ENCODE measurements around the gene PCNT.
A peak's percentile ranks its signal among the peaks of the same experiment; 100 is the strongest.
"Not testable (repeated sequence)": the region's sequence is repeated elsewhere in the genome, so short reads cannot be mapped to it uniquely, and the experiment has no call there.

PCNT gene

DNA sequence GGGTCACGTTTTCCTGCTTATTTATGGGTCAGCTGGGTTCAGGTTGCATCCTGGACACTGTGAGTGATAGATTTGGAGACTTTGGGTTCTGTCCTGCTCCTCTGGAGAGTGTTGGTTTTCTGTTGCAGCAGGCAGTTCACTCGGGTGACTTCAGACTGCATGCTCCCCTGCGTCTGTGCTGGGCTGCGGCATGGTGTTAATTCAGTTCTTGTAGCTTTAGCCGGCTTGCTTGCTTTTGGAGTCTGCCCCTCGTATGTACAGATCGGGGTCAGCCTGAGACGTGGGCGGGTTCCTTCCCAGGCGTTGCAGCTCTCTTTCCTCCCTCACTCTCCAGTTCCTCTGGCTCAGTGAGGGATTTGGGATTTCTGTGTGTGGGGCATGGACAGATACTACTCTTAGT is 38.0 kb downstream of the PCNT start:
- DNase-seq (ENCODE audit: low read depth in 2 of 2): no peak

DNA sequence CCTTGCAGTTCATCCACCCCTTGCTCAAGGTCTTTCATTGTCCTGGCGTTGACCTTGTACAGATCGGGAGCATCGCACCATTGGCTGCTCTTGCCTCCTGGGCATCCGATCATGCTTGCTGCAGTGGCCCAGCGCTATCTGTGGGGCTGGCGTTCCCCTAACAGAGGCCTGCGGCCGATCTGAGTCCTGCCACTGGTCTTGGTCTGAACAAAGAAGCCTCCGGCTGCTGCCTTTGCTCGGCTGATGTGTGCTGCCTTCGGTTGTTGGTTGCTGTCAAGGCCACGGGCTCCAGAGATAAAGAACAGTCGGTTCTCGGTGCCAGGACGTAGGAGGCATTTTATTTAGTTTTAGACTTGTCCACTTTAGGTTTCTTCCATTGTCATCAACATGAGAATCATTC is 39.0 kb downstream of the PCNT start:
- no peak for DNase-seq (ENCODE audit: low read depth in 2 of 2)

DNA sequence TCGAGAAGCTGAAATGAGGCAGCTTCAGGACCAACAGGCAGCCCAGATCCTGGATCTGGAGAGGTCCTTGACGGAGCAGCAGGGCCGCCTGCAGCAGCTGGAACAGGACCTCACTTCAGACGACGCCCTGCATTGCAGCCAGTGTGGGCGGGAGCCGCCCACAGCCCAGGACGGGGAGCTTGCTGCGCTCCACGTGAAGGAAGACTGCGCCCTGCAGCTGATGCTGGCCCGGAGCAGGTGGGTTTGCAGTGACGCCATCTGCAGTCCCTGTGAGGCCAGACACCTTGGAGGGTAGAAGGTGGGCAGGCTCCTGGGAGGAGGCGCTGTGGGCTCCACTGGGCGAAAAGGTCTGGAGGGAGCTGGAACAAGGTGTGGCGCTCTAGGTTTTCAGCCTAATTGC is 39.7 kb downstream of the PCNT start:
- no peak for DNase-seq (ENCODE audit: low read depth in 2 of 2)

DNA sequence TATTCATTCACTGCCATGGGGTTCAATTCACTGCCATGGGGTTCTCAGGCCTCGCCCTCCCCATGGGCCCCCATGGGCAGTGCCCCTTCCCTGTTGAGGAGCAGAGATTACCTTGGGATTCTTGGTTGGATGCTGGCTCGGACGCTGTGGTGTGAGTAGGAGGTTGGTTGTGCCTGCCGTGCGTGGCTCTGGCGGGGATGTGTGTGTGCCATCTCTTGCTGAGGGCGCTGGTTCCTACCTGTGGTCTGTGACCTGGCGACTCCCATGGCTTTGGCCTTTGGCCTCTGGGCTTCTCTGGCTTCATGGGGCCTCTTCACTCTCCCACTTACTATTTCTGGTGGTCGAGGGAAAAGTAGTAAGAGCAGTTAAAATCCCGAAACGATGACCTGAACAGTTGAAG is 42.1 kb downstream of the PCNT start:
- no peak for DNase-seq (ENCODE audit: low read depth in 2 of 2)

DNA sequence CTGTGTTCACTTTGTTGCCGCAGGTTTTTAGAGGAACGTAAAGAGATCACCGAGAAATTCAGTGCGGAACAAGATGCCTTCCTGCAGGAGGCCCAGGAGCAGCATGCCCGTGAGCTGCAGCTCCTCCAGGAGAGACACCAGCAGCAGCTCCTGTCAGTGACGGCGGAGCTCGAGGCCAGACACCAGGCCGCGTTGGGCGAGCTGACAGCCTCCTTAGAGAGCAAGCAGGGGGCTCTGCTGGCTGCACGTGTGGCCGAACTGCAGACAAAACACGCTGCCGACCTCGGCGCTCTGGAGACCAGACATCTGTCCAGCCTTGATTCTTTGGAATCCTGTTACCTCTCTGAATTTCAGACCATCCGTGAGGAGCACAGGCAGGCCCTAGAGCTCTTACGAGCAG is 42.6 kb downstream of the PCNT start:
- DNase-seq (ENCODE audit: low read depth in 2 of 2): no peak

DNA sequence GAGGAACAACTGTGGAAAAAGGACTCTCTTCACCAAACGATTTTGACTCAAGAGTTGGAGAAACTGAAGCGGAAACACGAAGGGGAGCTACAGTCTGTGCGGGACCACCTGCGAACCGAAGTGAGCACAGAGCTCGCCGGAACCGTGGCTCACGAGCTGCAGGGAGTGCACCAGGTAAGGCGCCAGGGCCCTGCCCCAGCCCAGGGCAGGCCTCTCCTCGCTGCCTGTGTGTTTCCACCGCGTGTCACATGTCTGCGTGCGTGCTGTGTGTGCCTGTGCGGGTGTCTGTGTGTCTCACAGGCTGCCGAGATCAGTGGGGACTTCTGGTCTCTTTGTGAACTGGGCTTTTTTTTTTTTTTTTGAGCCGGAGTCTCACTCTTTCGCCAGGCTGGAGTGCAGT is 43.0 kb downstream of the PCNT start:
- DNase-seq (ENCODE audit: low read depth in 2 of 2): no peak

DNA sequence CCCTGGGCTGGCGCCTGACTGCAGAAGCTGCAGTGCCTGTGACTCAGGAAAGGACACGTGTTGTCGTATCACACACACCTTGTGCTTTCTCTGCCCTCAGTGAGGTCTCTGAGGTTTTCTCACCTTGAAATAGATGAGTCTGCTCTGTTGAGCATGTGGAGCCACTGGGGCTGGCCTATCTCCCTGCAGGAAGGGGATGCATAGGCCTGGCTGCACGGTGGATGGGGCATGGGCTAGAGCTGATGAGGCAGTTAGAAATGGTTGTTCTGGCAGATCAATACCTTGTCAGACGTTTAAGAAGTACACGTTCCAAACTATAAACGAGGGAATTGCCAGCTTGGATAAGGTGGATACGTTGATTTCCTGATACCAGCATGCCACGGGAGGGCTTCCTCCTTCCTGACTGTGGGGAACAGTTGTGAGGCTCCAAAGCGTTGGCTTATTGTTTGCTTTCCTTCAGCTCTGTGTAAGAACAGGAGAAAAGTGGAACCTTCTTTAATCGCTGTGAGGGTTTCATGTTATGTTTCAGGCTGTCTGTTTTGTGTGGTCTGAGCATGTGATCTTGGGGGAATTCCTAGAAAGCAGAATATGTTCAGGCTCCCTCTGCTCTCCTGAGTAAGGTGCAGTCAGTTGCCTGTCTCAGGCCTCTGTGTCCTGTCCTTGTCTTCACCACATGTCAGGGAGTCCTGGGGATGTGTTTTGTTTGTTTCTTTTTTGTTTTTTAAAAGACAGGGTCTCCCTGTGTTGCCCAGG is 44.8 kb downstream of the PCNT start:
- peak; percentile 6 to 9 for DNase-seq (ENCODE audit: low read depth in 2 of 2)

DNA sequence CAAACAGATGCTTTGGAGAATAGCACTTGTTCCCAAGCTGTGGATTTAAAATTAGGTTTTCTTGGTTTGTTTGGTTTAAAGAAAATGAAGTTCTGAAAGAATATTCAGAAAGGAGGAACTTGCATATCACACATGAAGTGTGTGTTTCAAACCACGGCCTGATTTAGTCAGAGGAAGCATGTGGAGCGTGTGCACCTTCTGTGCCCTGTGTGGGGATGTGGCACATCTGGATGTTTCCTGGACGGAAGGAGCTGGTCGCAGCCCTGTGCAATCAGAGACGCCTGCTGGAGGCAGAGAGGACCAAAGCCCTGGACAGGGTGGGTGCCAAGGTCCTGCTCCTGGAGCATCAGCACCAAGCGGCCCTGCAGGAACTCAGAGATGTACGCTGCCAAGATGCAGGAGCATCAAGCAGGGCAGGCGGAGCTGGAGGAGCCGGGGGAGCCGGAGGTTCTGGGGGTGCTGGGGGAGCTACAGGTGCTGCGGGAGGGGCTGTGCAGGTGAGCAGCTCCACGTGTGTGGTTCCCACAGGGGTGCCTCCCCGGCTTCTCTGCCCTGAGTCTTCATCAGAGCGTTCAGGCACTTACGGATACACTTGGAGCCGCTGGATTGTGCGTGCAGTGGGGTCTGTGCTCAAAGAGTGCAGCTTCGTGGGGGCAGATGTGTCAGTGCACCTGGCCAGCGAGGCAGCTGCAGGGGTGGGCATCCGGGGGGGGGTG is 45.7 kb downstream of the PCNT start:
- no peak for DNase-seq (ENCODE audit: low read depth in 2 of 2)

DNA sequence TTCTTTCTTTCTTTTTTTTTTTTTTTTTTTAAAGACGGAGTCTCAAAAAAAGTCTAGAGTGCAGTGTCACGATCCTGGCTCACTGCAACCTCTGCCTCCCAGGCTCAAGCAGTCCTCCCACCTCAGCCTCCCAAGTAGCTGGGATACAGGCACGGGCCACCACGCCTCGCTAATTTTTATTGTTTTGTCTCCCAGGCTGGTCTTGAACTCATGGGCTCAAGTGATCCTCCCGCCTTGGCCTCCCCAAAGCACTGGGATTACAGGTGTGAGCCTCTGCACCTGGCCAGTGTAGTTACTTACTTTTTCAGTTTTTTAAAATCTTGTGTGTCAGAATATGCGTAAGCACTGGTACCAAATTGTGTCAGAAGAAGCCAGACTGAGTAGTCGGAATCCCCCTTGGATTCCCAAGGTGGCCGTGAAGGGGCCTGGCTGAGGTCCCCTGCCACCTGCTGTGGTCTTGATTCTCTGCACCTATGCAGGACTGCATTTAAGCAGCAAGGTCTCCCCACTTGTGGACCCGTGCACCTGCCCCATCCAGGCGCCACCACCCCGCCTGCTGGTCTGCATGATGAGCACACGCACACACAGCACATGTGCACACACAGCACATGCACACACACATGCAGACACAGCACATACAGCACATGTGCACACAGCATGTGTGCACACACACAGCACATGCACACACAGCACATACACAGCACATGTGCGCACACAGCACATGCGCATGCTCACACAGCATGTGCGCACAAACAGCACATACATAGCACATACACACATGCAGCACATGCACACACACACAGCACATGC is 47.5 kb downstream of the PCNT start:
- no peak for DNase-seq (ENCODE audit: low read depth in 2 of 2)

DNA sequence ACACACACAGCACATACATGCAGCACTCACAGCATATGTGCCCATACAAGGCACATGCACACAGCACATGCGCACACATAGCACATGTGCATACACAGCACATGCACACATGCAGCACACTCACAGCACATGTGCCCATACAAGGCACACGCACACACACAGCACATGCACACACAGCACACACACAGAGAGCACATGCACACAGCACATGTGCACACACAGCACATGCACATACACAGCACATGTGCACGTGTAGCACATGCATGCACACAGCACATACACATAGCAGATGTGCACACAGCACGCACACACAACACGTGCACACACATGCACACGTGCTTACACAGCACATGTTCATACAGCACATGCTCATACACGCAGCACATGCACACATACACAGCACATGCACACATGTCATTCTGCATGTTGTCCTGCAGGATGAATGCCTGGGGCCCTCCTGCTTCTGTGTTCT is 48.1 kb downstream of the PCNT start:
- DNase-seq (ENCODE audit: low read depth in 2 of 2): no peak

DNA sequence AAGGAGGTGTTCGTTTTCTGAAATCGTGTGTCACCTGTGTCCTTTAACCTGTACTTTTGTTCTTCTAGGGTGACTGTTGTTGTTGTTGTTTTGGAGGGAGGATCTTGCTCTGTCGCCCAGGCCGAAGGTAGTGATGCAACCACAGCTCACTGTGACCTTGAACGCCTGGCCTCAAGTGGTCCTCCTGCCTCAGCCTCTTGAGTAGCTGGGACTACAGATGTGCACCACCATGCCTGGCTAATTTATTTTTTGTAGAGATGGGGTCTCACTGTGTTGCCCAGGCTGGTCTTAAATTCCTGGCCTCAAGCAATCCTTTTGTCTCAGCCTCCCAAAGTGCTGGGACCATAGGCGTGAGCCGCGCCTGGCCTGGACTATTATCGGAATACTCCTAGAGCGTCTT is 49.0 kb downstream of the PCNT start:
- DNase-seq (ENCODE audit: low read depth in 2 of 2): not testable (repeated sequence)

DNA sequence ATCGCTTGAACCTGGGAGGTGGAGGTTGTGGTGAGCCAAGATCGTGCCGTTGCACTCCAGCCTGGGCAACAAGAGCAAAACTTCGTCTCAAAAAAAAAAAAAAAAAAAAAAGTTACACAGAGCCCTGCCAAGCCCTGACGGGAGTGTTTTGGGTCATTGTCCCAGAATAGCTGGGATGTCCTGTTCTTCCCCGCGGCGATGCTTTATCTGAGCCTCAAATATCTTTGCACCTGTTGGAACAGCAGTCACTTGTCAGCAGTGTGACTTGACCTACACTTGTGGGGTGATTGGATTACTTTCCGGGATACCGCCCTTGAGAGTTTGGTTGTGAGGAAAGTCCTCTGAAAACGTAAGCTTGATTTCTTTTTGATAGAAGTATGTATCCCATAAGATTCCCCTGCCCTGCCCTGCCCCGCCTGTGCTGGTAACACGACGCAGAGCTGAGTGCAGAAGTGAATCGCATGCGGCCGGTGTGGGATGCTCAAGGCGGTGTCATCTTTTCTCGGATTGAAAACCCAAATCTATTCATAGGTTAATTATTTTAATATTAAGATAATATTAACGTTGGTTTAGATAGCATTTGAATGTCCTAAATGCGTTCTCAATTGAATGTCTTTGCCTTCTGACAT is 50.9 kb downstream of the PCNT start:
- no peak for DNase-seq (ENCODE audit: low read depth in 2 of 2)

DNA sequence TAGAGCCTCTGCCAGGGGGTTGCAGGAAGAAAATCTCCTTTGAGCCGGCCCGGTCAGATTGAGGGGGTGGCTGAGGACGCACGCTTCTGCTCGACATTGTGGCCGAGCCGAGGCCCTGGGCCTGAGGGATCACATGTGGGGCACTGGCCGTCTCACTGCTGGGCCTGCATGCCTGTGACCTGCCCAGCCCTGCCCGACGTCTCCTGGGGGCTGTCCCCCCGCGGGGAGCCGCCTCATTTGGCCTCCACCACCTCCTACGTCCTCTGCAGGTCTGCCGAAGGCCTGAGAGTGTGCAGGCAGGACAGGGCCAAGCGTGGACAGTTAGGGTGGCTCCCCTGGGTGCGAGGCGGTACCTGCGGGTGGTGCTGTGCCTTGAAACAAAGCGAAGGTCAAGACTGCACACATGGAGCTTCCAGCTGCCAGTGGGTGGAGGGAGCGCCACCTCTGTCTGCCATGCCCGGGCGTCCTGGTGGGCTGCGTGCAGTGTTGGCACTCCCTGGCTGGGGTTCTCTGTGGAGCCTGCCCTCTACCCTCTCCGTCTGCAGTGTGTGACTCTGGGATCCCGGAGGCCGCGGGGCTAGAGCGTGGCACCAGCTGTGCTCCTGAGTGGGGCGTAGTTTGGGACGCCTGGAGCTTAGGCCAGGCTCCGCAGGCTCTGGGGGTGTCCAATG is 51.7 kb downstream of the PCNT start:
- no peak for DNase-seq (ENCODE audit: low read depth in 2 of 2)

DNA sequence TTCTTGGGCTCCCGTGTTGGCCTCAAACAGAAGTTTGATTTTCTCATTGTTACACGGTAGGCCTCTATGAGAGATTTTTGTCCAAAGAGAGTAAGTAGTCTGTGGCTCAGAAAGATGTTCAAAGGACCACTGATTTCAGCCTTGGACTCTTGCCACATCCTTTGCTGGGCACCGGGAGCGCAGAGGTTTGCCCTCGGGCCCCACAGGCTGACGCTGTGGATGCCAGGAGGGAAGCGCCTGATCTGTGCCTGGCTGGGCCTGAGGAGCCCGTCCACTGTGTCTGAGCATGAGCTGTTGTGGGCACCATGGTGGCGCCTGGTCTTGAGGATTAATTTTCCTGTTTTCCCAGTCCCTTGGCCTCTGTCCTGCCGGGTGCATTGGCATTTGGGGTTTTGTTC is 52.3 kb downstream of the PCNT start:
- DNase-seq (ENCODE audit: low read depth in 2 of 2): no peak

DNA sequence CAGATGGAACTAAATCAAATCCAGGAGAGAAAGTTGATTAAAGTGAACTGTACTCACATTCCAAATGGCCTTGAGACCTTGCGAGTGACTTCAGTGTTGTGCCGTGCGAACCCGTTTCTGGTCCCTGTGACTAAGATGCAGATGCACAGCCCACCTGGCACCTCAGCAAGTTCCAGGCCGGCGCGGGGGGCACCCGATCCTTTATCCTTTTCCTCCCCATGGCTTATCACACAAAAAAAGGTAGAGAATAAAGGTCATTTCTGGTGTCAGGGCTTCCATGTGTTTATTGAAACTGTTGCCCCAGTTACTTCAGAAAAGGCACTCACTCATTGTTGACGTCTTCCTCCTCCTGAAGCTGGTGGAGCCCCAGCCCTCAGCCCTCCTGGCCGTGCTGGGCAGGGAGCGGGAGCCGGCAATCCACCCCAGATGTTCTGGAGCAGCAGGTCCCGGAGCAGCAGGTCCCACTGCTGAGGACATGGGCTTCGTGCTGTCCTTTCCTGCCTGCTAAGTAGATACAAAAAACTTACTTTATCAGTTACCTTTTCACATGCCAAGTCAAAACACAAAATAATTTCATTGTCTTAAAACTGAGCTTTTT is 53.0 kb downstream of the PCNT start:
- no peak for DNase-seq (ENCODE audit: low read depth in 2 of 2)

DNA sequence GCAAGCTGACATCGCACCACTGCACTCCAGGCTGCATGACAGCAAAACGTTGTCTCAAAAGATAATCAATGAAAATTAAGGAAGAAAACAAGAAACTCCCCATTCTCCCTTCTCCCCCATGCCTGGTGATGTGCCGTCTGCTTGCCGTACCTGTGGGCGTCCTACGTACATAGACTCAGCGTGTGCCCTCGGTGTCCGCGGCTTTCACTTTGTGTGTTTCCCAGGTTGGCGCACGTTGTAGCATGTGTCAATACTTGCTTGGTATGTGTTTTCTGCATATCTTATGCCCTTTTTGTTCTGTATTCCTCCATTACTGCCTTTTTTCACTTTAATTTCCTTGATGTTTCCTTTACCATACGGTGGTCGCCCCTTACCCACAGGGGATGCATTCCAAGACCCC is 53.8 kb downstream of the PCNT start:
- DNase-seq (ENCODE audit: low read depth in 2 of 2): no peak

DNA sequence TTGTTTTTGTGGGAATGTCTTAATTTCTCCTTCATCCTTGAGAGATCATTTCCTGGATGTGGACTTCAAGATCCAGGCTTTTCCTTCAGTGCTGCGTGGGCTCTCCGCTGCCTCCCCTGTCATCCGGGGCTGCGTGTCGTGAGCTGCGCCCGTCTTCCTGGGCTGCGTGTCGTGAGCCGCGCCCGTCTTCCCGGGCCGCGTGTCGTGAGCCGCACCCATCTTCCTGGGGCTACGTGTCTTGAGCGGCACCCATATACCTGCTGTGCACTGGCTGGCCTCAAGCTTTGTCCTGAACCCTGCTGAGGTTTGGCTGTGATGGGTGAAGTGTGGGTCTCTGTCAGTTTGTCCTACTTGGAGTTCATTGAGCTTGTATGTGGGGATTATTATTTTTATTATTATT is 55.1 kb downstream of the PCNT start:
- DNase-seq (ENCODE audit: low read depth in 2 of 2): no peak

DNA sequence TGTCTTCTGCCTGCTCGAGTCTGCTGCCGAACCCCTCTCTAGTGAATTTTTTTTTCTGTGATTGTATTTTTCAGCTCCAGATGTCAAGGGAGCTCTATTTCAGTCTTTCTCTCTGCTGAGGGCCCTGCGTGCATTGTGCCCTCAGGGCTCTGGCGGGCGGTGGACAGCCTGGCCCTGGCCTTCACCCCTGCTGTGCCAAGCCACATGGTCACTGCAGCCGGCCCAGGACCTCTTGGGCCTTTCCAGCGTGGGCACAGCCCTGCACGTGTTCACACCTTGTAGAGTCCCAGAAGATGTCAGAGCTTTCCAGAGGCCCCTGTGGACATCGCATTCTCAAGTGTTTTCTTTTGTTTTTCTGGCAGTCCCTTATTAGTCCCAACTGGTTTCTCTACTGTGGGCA is 55.7 kb downstream of the PCNT start:
- DNase-seq (ENCODE audit: low read depth in 2 of 2): no peak

DNA sequence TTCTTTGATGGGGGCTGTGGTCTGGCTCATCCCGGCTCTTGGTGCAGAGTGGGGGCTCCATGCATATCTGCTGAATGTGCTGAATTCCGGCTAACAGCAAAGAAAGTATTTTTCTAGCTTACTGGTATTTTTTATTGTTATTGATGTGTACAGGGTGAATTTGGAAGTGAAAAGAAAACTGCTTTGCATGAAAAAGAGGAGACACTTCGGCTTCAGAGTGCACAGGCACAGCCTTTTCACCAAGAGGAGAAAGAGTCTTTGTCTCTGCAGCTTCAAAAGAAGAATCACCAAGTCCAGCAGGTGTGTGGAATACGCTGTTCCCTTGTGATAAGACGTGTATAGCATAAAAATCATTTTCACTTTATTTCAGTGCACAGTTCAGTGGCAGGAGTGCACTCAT is 57.6 kb downstream of the PCNT start:
- DNase-seq (ENCODE audit: low read depth in 2 of 2): no peak

DNA sequence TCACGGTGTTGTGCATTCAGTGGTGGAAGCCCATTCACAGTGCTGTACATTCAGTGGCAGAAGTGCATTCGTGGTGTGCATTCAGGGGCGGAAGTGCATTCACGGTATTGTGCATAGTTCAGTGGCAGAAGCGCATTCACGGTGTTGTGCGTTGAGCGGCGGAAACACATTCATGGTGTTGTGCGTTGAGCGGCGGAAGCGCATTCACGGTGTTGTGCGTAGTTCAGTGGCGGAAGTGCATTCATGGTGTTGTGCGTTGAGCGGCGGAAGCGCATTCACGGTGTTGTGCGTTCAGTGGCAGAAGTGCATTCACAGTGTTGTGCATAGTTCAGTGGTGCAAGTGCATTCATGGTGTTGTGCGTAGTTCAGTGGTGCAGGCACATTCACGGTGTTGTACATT is 60.6 kb downstream of the PCNT start:
- no peak for DNase-seq (ENCODE audit: low read depth in 2 of 2)

Data from stimulated activated CD8-positive, alpha-beta memory T cell treated with anti-CD3 and anti-CD28 coated beads, Interleukin-2, amount 100 ng/mL, for 1 hour (primary cell).